Measurements from ENCODE around the gene C5orf22.
"Not testable (repeated sequence)": the region's sequence is repeated elsewhere in the genome, so short reads cannot be mapped to it uniquely, and the experiment has no call there.

The C5orf22 gene

DNA sequence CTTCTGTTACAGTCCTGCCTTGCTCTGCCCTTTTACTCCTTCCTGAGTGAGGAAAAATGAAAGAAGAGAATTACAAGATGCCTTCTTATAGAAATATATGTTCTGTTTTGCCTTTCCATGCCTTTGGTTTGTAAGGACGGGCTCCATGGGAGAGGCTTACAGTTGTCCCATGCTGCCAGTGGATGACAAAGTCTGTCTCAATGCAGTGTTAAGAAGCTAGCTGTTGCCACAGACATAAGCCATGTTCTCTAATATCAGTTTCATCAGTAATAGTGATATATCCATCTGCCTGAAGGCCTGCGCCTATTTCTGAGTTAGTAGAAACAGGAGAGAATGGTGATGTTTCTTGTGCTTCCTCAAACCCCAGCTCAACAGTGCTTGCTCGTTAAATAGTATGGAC lies 27.8 kb downstream of the C5orf22 start:
- Histone ChIP-seq H3K27ac (ENCODE audit: low read depth, low read length) (no peak overlapping the region), H3K4me1 (ENCODE audit: control insufficient read depth, insufficient read depth, low read length) (peaks cover 12% of the 10 kb centered on the region), H3K27me3 (ENCODE audit: control insufficient read depth, insufficient read depth, low read length) (no peaks in the 10 kb centered on the region), H3K36me3 (ENCODE audit: control insufficient read depth, insufficient read depth, low read length) (no peaks in the 10 kb centered on the region), H3K9ac (ENCODE audit: low read length) (no peak overlapping the region), H3K4me3 (ENCODE audit: low read length) (no peak overlapping the region)

- Histone ChIP-seq H3K27ac (ENCODE audit: low read depth, low read length) (no peak overlapping the region), H3K9ac (ENCODE audit: low read length) (no peak overlapping the region), H3K27me3 (ENCODE audit: control insufficient read depth, insufficient read depth, low read length) (no peaks in the 10 kb centered on the region), H3K4me3 (ENCODE audit: low read length) (no peak overlapping the region), H3K4me1 (ENCODE audit: control insufficient read depth, insufficient read depth, low read length) (peaks cover 12% of the 10 kb centered on the region), H3K36me3 (ENCODE audit: control insufficient read depth, insufficient read depth, low read length) (no peaks in the 10 kb centered on the region)
These were observed 29.8 kb downstream of the C5orf22 start for GRCh38 chr5:31561946-31562345.

DNA sequence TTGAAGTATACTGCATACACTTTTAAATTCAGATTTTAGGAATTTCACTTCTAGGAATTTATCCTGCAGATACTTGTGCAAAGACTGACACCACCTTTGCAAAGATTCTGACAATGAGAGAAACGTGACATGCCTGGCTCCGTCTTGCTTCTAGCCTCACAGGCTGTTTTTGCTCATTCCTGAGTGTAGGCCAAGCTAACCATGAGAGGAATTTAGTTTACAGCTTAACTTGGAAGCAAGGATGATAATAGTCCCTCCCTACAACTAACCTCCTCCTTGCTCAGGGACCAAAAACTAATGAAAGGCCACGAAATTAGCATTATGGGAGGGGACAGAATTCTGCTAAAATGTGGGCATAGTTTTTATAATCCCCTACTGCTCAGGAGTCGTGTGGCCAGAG lies 31.1 kb downstream of the C5orf22 start:
- Histone ChIP-seq H3K27ac (ENCODE audit: low read depth, low read length) (no peak overlapping the region), H3K27me3 (ENCODE audit: control insufficient read depth, insufficient read depth, low read length) (no peaks in the 10 kb centered on the region), H3K4me1 (ENCODE audit: control insufficient read depth, insufficient read depth, low read length) (peaks cover 12% of the 10 kb centered on the region), H3K9ac (ENCODE audit: low read length) (no peak overlapping the region), H3K36me3 (ENCODE audit: control insufficient read depth, insufficient read depth, low read length) (no peaks in the 10 kb centered on the region), H3K4me3 (ENCODE audit: low read length) (no peak overlapping the region)

DNA sequence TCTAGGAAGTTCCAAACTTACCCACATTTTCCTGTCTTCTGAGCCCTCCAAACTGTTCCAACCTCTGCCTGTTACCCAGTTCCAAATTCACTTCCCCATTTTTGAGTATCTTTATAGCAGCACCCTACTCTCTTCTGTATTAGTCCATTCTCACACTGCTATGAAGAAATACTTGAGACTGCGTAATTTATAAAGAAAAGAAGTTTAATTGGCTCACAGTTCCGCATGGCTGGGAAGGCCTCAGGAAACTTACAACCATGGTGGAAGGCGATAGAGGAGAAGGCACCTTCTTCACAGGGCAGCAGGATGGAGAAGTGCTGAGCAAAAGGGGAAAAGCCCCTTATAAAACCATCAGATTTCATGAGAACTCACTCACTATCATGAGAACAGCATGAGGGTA lies 34.3 kb downstream of the C5orf22 start:
- not testable (repeated sequence) for H3K36me3 ChIP-seq (ENCODE audit: control insufficient read depth, insufficient read depth, low read length); H3K27me3 ChIP-seq (ENCODE audit: control insufficient read depth, insufficient read depth, low read length); H3K4me3 ChIP-seq (ENCODE audit: low read length); H3K27ac ChIP-seq (ENCODE audit: low read depth, low read length); H3K9ac ChIP-seq (ENCODE audit: low read length)
- H3K4me1 ChIP-seq (ENCODE audit: control insufficient read depth, insufficient read depth, low read length) = peaks cover 12% of the 10 kb centered on the region

DNA sequence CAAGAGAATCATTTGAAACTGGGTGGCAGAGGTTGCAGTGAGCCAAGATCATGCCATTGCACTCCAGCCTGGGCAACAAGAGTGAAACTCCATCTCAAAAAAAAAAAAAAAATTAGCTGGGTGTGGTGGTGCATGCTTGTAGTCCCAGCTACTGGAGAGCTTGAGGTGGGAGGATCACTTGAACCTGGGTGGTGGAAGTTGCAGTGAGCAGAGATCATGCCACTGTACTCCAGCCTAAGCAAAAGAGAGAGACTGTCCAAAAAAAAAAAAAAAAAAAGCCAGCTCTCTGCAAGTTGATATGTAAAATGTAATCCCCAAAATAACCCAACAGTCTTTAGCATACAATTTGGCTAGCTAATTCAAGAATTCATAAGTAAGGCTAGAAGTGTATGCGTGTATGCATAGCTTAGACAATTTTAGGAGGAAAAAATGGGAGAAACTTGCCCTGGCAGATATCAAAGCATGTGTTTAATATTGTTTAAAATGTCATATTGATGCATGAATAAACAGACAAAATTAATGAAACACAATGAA lies 36.3 kb downstream of the C5orf22 start:
- Histone ChIP-seq H3K4me3 (ENCODE audit: low read length) (no peak overlapping the region), H3K27me3 (ENCODE audit: control insufficient read depth, insufficient read depth, low read length) (no peaks in the 10 kb centered on the region), H3K9ac (ENCODE audit: low read length) (no peak overlapping the region), H3K4me1 (ENCODE audit: control insufficient read depth, insufficient read depth, low read length) (peaks cover 1% of the 10 kb centered on the region), H3K36me3 (ENCODE audit: control insufficient read depth, insufficient read depth, low read length) (no peaks in the 10 kb centered on the region), H3K27ac (ENCODE audit: low read depth, low read length) (no peak overlapping the region)

DNA sequence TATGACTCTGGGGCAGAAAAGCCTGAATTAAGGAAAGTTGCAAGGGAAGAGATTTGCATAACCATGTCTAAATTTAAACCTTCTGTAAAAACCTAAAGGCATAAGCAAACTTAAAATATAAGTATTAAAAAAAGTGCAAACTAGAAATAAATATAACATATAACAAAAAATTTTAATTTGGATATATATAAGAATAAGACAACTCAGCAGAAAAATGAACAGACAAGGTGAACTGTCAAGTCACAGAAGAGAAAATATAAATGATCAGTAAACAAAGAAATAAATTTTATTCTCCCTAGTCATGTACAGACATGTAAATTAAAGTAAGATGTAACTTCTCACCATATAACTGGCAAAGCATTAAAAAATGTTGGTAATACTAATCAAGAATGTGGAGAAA lies 37.0 kb downstream of the C5orf22 start:
- Histone ChIP-seq H3K27me3 (ENCODE audit: control insufficient read depth, insufficient read depth, low read length) (no peaks in the 10 kb centered on the region), H3K9ac (ENCODE audit: low read length) (no peak overlapping the region), H3K4me3 (ENCODE audit: low read length) (no peak overlapping the region), H3K4me1 (ENCODE audit: control insufficient read depth, insufficient read depth, low read length) (no peaks in the 10 kb centered on the region), H3K36me3 (ENCODE audit: control insufficient read depth, insufficient read depth, low read length) (no peaks in the 10 kb centered on the region), H3K27ac (ENCODE audit: low read depth, low read length) (no peak overlapping the region)

- no peak overlapping the region for H3K4me3 ChIP-seq (ENCODE audit: low read length)
- no peak overlapping the region for H3K27ac ChIP-seq (ENCODE audit: low read depth, low read length)
- H3K4me1 ChIP-seq (ENCODE audit: control insufficient read depth, insufficient read depth, low read length) = no peaks in the 10 kb centered on the region
- H3K36me3 ChIP-seq (ENCODE audit: control insufficient read depth, insufficient read depth, low read length) = no peaks in the 10 kb centered on the region
- H3K27me3 ChIP-seq (ENCODE audit: control insufficient read depth, insufficient read depth, low read length) = no peaks in the 10 kb centered on the region
- no peak overlapping the region for H3K9ac ChIP-seq (ENCODE audit: low read length)
These were observed 41.5 kb downstream of the C5orf22 start for GRCh38 chr5:31573494-31574142.

DNA sequence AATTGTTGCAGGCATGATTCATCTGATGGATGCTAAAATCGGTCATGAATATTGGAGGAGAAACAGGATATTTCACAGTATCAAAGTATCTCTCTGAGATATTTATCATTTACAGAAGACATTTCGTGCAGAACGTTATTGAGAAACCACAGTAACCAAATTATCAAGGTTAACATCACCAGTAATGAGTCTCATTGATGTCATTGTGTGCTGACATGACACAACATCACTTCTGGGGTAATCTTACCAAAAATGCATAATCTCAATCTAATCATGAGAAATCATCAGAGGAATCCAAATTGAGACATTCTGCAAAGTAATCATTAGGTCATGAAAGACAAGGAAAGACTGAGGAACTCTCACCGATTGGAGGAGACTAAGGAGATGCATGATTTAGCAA lies 42.7 kb downstream of the C5orf22 start:
- H3K27me3 ChIP-seq (ENCODE audit: control insufficient read depth, insufficient read depth, low read length) = no peaks in the 10 kb centered on the region
- H3K36me3 ChIP-seq (ENCODE audit: control insufficient read depth, insufficient read depth, low read length) = no peaks in the 10 kb centered on the region
- H3K9ac ChIP-seq (ENCODE audit: low read length) = no peak overlapping the region
- H3K27ac ChIP-seq (ENCODE audit: low read depth, low read length) = no peak overlapping the region
- H3K4me1 ChIP-seq (ENCODE audit: control insufficient read depth, insufficient read depth, low read length) = no peaks in the 10 kb centered on the region
- no peak overlapping the region for H3K4me3 ChIP-seq (ENCODE audit: low read length)

DNA sequence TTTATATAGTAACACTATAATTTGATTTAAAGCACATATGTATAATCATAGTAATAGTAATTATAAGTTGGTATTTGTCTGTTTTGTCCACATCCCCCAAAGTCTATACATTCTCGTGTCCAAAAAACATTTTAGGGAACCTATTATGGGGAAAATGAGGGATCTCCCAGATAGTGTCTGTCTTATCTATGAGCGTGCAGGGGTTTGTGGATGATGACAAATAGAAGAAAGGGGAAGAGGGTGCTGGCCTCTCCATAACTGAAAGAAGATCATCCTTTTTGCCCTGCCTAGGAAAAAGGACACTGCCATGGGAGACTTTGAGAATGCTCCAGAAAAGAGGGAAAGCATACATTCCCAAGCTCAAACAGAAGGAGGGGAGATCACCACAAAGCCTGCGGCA lies 45.3 kb downstream of the C5orf22 start:
- no peak overlapping the region for H3K27ac ChIP-seq (ENCODE audit: low read depth, low read length)
- no peaks in the 10 kb centered on the region for H3K4me1 ChIP-seq (ENCODE audit: control insufficient read depth, insufficient read depth, low read length)
- no peak overlapping the region for H3K9ac ChIP-seq (ENCODE audit: low read length)
- H3K36me3 ChIP-seq (ENCODE audit: control insufficient read depth, insufficient read depth, low read length) = no peaks in the 10 kb centered on the region
- no peak overlapping the region for H3K4me3 ChIP-seq (ENCODE audit: low read length)
- no peaks in the 10 kb centered on the region for H3K27me3 ChIP-seq (ENCODE audit: control insufficient read depth, insufficient read depth, low read length)

DNA sequence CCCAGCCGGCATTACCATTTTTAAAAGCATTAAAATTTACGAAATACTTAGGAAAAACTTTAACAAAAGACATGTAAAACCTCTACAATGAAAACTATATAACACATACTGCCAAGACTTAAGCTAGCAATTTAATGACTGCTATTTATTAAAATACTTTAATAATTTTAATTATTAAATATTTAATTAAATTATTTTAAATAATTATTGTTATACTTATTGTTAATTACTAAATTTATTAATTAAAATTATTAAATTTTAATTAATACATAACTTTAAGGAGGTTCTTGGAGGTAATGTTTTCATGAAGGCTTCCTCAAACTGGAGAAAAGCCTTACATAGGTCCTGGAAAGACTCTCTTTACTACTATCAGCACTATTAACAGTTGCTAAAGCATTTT lies 47.5 kb downstream of the C5orf22 start:
- no peak overlapping the region for H3K4me3 ChIP-seq (ENCODE audit: low read length)
- H3K27me3 ChIP-seq (ENCODE audit: control insufficient read depth, insufficient read depth, low read length) = no peaks in the 10 kb centered on the region

GRCh38 chr5:31581498-31582099 lies 49.5 kb downstream of the C5orf22 start:
- Histone ChIP-seq H3K36me3 (ENCODE audit: control insufficient read depth, insufficient read depth, low read length) (no peaks in the 10 kb centered on the region), H3K9ac (ENCODE audit: low read length) (no peak overlapping the region), H3K4me1 (ENCODE audit: control insufficient read depth, insufficient read depth, low read length) (no peaks in the 10 kb centered on the region), H3K4me3 (ENCODE audit: low read length) (no peak overlapping the region), H3K27ac (ENCODE audit: low read depth, low read length) (no peak overlapping the region), H3K27me3 (ENCODE audit: control insufficient read depth, insufficient read depth, low read length) (no peaks in the 10 kb centered on the region)

More for the DNA sequence above, 47.5 kb downstream of the C5orf22 start:
- H3K4me1 ChIP-seq (ENCODE audit: control insufficient read depth, insufficient read depth, low read length) = no peaks in the 10 kb centered on the region
- H3K9ac ChIP-seq (ENCODE audit: low read length) = no peak overlapping the region
- H3K27ac ChIP-seq (ENCODE audit: low read depth, low read length) = no peak overlapping the region
- no peaks in the 10 kb centered on the region for H3K36me3 ChIP-seq (ENCODE audit: control insufficient read depth, insufficient read depth, low read length)

DNA sequence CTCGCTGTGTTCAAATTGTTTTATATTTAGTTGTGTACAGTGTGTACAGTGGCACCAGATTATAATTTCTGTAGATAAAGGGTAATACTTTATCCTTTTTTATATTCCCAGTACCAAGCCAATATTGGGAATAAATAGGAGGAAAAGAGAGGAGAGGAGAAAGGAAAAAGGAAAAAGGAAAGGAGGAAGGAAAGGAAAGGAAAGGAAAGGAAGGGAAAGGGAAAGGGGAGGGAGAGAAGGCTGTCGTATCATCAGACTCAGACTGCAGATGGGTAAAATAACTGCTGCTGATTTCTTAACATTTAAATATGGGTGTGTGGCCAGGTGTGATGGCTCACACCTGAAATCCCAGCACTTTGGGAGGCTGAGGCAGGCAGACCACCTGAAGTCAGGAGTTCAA lies 51.0 kb downstream of the C5orf22 start:
- no peaks in the 10 kb centered on the region for H3K4me1 ChIP-seq (ENCODE audit: control insufficient read depth, insufficient read depth, low read length)
- H3K27ac ChIP-seq (ENCODE audit: low read depth, low read length) = no peak overlapping the region
- H3K4me3 ChIP-seq (ENCODE audit: low read length) = no peak overlapping the region
- H3K9ac ChIP-seq (ENCODE audit: low read length) = no peak overlapping the region
- H3K27me3 ChIP-seq (ENCODE audit: control insufficient read depth, insufficient read depth, low read length) = no peaks in the 10 kb centered on the region
- H3K36me3 ChIP-seq (ENCODE audit: control insufficient read depth, insufficient read depth, low read length) = no peaks in the 10 kb centered on the region
